ENCODE measurements around the gene FCRL5.
"Not testable (repeated sequence)": the region's sequence is repeated elsewhere in the genome, so short reads cannot be mapped to it uniquely, and the experiment has no call there.

FCRL5 gene

GRCh38 chr1:157577420-157577819 lies 25.1 kb upstream of the FCRL5 start:
- H3K9me3 ChIP-seq (ENCODE audit: control insufficient read depth, low read length), result no peaks in the 10 kb centered on the region
- DNase-seq, result no peak
- no peaks in the 10 kb centered on the region for H3K27me3 ChIP-seq (replicated peaks; ENCODE audit: control insufficient read depth, insufficient read depth, low read length, poor library complexity, severe bottlenecking)
- no peak overlapping the region for H3K27ac ChIP-seq (ENCODE audit: insufficient read depth, low read length, poor library complexity, severe bottlenecking)
- no peak overlapping the region for H3K4me3 ChIP-seq (ENCODE audit: insufficient read depth, low read depth, low read length, poor library complexity, severe bottlenecking)
- H3K4me1 ChIP-seq (ENCODE audit: control insufficient read depth, insufficient read depth, low read length, poor library complexity, severe bottlenecking), result no peaks in the 10 kb centered on the region
- no peaks in the 10 kb centered on the region for H3K36me3 ChIP-seq (ENCODE audit: control insufficient read depth, insufficient read depth, low read length)

GRCh38 chr1:157575744-157576143 lies 23.4 kb upstream of the FCRL5 start:
- H3K27ac ChIP-seq (ENCODE audit: insufficient read depth, low read length, poor library complexity, severe bottlenecking), result no peak overlapping the region
- H3K4me1 ChIP-seq (ENCODE audit: control insufficient read depth, insufficient read depth, low read length, poor library complexity, severe bottlenecking), result no peaks in the 10 kb centered on the region
- no peaks in the 10 kb centered on the region for H3K36me3 ChIP-seq (ENCODE audit: control insufficient read depth, insufficient read depth, low read length)
- H3K9me3 ChIP-seq (ENCODE audit: control insufficient read depth, low read length), result no peaks in the 10 kb centered on the region
- DNase-seq, result no peak
- H3K4me3 ChIP-seq (ENCODE audit: insufficient read depth, low read depth, low read length, poor library complexity, severe bottlenecking), result no peak overlapping the region
- H3K27me3 ChIP-seq (replicated peaks; ENCODE audit: control insufficient read depth, insufficient read depth, low read length, poor library complexity, severe bottlenecking), result no peaks in the 10 kb centered on the region

GRCh38 chr1:157574836-157575235 lies 22.5 kb upstream of the FCRL5 start:
- Histone ChIP-seq H3K4me1 (ENCODE audit: control insufficient read depth, insufficient read depth, low read length, poor library complexity, severe bottlenecking) (no peaks in the 10 kb centered on the region), H3K27ac (ENCODE audit: insufficient read depth, low read length, poor library complexity, severe bottlenecking) (no peak overlapping the region), H3K36me3 (ENCODE audit: control insufficient read depth, insufficient read depth, low read length) (no peaks in the 10 kb centered on the region), H3K4me3 (ENCODE audit: insufficient read depth, low read depth, low read length, poor library complexity, severe bottlenecking) (no peak overlapping the region), H3K9me3 (ENCODE audit: control insufficient read depth, low read length) (no peaks in the 10 kb centered on the region), H3K27me3 (replicated peaks; ENCODE audit: control insufficient read depth, insufficient read depth, low read length, poor library complexity, severe bottlenecking) (no peaks in the 10 kb centered on the region)
- no peak for DNase-seq

- Histone ChIP-seq H3K27ac (ENCODE audit: insufficient read depth, low read length, poor library complexity, severe bottlenecking) (no peak overlapping the region), H3K4me3 (ENCODE audit: insufficient read depth, low read depth, low read length, poor library complexity, severe bottlenecking) (no peak overlapping the region), H3K9me3 (ENCODE audit: control insufficient read depth, low read length) (no peaks in the 10 kb centered on the region), H3K36me3 (ENCODE audit: control insufficient read depth, insufficient read depth, low read length) (no peaks in the 10 kb centered on the region), H3K4me1 (ENCODE audit: control insufficient read depth, insufficient read depth, low read length, poor library complexity, severe bottlenecking) (no peaks in the 10 kb centered on the region), H3K27me3 (replicated peaks; ENCODE audit: control insufficient read depth, insufficient read depth, low read length, poor library complexity, severe bottlenecking) (no peaks in the 10 kb centered on the region)
- no peak for DNase-seq
These were observed 14.4 kb upstream of the FCRL5 start for GRCh38 chr1:157566484-157567300.

GRCh38 chr1:157562515-157562914 lies 10.2 kb upstream of the FCRL5 start:
- DNase-seq, result no peak
- no peaks in the 10 kb centered on the region for H3K36me3 ChIP-seq (ENCODE audit: control insufficient read depth, insufficient read depth, low read length)
- H3K27me3 ChIP-seq (replicated peaks; ENCODE audit: control insufficient read depth, insufficient read depth, low read length, poor library complexity, severe bottlenecking), result no peaks in the 10 kb centered on the region
- no peaks in the 10 kb centered on the region for H3K4me1 ChIP-seq (ENCODE audit: control insufficient read depth, insufficient read depth, low read length, poor library complexity, severe bottlenecking)
- H3K9me3 ChIP-seq (ENCODE audit: control insufficient read depth, low read length), result no peaks in the 10 kb centered on the region
- H3K4me3 ChIP-seq (ENCODE audit: insufficient read depth, low read depth, low read length, poor library complexity, severe bottlenecking), result no peak overlapping the region
- no peak overlapping the region for H3K27ac ChIP-seq (ENCODE audit: insufficient read depth, low read length, poor library complexity, severe bottlenecking)

GRCh38 chr1:157558119-157558518 lies 5.8 kb upstream of the FCRL5 start:
- H3K4me3 ChIP-seq (ENCODE audit: insufficient read depth, low read depth, low read length, poor library complexity, severe bottlenecking), result no peak overlapping the region
- no peak overlapping the region for H3K27ac ChIP-seq (ENCODE audit: insufficient read depth, low read length, poor library complexity, severe bottlenecking)
- no peaks in the 10 kb centered on the region for H3K4me1 ChIP-seq (ENCODE audit: control insufficient read depth, insufficient read depth, low read length, poor library complexity, severe bottlenecking)
- H3K36me3 ChIP-seq (ENCODE audit: control insufficient read depth, insufficient read depth, low read length), result no peaks in the 10 kb centered on the region
- H3K9me3 ChIP-seq (ENCODE audit: control insufficient read depth, low read length), result no peaks in the 10 kb centered on the region
- H3K27me3 ChIP-seq (replicated peaks; ENCODE audit: control insufficient read depth, insufficient read depth, low read length, poor library complexity, severe bottlenecking), result no peaks in the 10 kb centered on the region
- no peak for DNase-seq

GRCh38 chr1:157548081-157548480 lies 4.2 kb downstream of the FCRL5 start:
- H3K4me1 ChIP-seq (ENCODE audit: control insufficient read depth, insufficient read depth, low read length, poor library complexity, severe bottlenecking); H3K4me3 ChIP-seq (ENCODE audit: insufficient read depth, low read depth, low read length, poor library complexity, severe bottlenecking); DNase-seq; H3K27me3 ChIP-seq (replicated peaks; ENCODE audit: control insufficient read depth, insufficient read depth, low read length, poor library complexity, severe bottlenecking); H3K9me3 ChIP-seq (ENCODE audit: control insufficient read depth, low read length); H3K36me3 ChIP-seq (ENCODE audit: control insufficient read depth, insufficient read depth, low read length); H3K27ac ChIP-seq (ENCODE audit: insufficient read depth, low read length, poor library complexity, severe bottlenecking): not testable (repeated sequence)

GRCh38 chr1:157542676-157543075 lies 9.6 kb downstream of the FCRL5 start:
- Histone ChIP-seq H3K4me1 (ENCODE audit: control insufficient read depth, insufficient read depth, low read length, poor library complexity, severe bottlenecking) (no peaks in the 10 kb centered on the region), H3K27me3 (replicated peaks; ENCODE audit: control insufficient read depth, insufficient read depth, low read length, poor library complexity, severe bottlenecking) (no peaks in the 10 kb centered on the region), H3K36me3 (ENCODE audit: control insufficient read depth, insufficient read depth, low read length) (no peaks in the 10 kb centered on the region), H3K27ac (ENCODE audit: insufficient read depth, low read length, poor library complexity, severe bottlenecking) (no peak overlapping the region), H3K9me3 (ENCODE audit: control insufficient read depth, low read length) (no peaks in the 10 kb centered on the region), H3K4me3 (ENCODE audit: insufficient read depth, low read depth, low read length, poor library complexity, severe bottlenecking) (no peak overlapping the region)
- DNase-seq, result no peak

- Histone ChIP-seq H3K4me1 (ENCODE audit: control insufficient read depth, insufficient read depth, low read length, poor library complexity, severe bottlenecking) (no peaks in the 10 kb centered on the region), H3K36me3 (ENCODE audit: control insufficient read depth, insufficient read depth, low read length) (no peaks in the 10 kb centered on the region), H3K4me3 (ENCODE audit: insufficient read depth, low read depth, low read length, poor library complexity, severe bottlenecking) (no peak overlapping the region), H3K27ac (ENCODE audit: insufficient read depth, low read length, poor library complexity, severe bottlenecking) (no peak overlapping the region), H3K9me3 (ENCODE audit: control insufficient read depth, low read length) (no peaks in the 10 kb centered on the region), H3K27me3 (replicated peaks; ENCODE audit: control insufficient read depth, insufficient read depth, low read length, poor library complexity, severe bottlenecking) (no peaks in the 10 kb centered on the region)
- DNase-seq, result no peak
These were observed 11.5 kb downstream of the FCRL5 start for GRCh38 chr1:157540852-157541251.

GRCh38 chr1:157540160-157540748 lies 12.1 kb downstream of the FCRL5 start:
- Histone ChIP-seq H3K36me3 (ENCODE audit: control insufficient read depth, insufficient read depth, low read length) (no peaks in the 10 kb centered on the region), H3K4me3 (ENCODE audit: insufficient read depth, low read depth, low read length, poor library complexity, severe bottlenecking) (no peak overlapping the region), H3K27ac (ENCODE audit: insufficient read depth, low read length, poor library complexity, severe bottlenecking) (no peak overlapping the region), H3K4me1 (ENCODE audit: control insufficient read depth, insufficient read depth, low read length, poor library complexity, severe bottlenecking) (no peaks in the 10 kb centered on the region), H3K9me3 (ENCODE audit: control insufficient read depth, low read length) (no peaks in the 10 kb centered on the region), H3K27me3 (replicated peaks; ENCODE audit: control insufficient read depth, insufficient read depth, low read length, poor library complexity, severe bottlenecking) (no peaks in the 10 kb centered on the region)
- no peak for DNase-seq

All from effector memory CD4-positive, alpha-beta T cell (primary cell).